ENCODE results near the gene MBD3L3.
"Not testable (repeated sequence)": the region's sequence is repeated elsewhere in the genome, so short reads cannot be mapped to it uniquely, and the experiment has no call there.

- TF ChIP-seq CTCF (conservative IDR thresholded peaks at IDR 0.05); ZFX (IDR thresholded peaks at IDR 0.05): not testable (repeated sequence)
Observed at GRCh38 chr19:7049021-7049420, 9.5 kb downstream of the MBD3L3 start, which contains the start of gene MBD3L2.
